Measurements from ENCODE around the gene ANKRD28. TPM values are rescaled to one million over a fixed set of nuclear protein-coding genes. Genes with fewer than 3 reads are reported as not detected.

ANKRD28 gene
- total RNA-seq, 1 experiment from 2014 or later: 89.3 TPM

- DNase-seq (ENCODE audit: low read depth, low spot score) (no peak), ATAC-seq (peak; percentile 76; the same call in 1 of the 2 replicates)
- ChIA-PET POLR2A (no interaction called here), CTCF (no interaction called here)
- TF ChIP-seq TCF7L2 (IDR thresholded peaks at IDR 0.05; ENCODE audit: low read depth, low read length) (no peak), SIN3A (IDR thresholded peaks at IDR 0.05; ENCODE audit: borderline replicate concordance, insufficient read depth, low read depth, low read length) (no peak), CTCF (IDR thresholded peaks at IDR 0.05) (no peak), POLR2AphosphoS5 (IDR thresholded peaks at IDR 0.05; ENCODE audit: low read depth, low read length) (no peak), REST (IDR thresholded peaks at IDR 0.05; ENCODE audit: insufficient read depth in 1 of 2, low read depth in 2 of 2, low read length in 1 of 2) (no peak)
- H3K4me3 ChIP-seq (ENCODE audit: low read depth in 2 of 2, low read length in 2 of 2): no peak overlapping the region
- no peak overlapping the region; the same call in 1 of the 2 replicates for H3K27ac ChIP-seq (ENCODE audit: low read length)
- in situ Hi-C loops (cut with HindIII; ENCODE audit: low pct_unique_long_range_greater_than_20kb, low sequenced_read_pairs): no loop called here
- H3K27me3 ChIP-seq (ENCODE audit: control insufficient read depth, insufficient read depth, low read length): no peaks in the 10 kb centered on the region
- H3K4me1 ChIP-seq (ENCODE audit: control insufficient read depth, insufficient read depth, low read length): peaks cover 20% of the 10 kb centered on the region
- intact Hi-C loops (cut with micrococcal nuclease; ENCODE audit: unreplicated experiment): no loop called here
- no TSS peak for BruUV-seq (replicated peaks)
- no peaks in the 10 kb centered on the region for H3K36me3 ChIP-seq (ENCODE audit: control insufficient read depth, insufficient read depth, low read length)
- H3K9me3 ChIP-seq (ENCODE audit: control insufficient read depth, insufficient read depth, low read depth, low read length): no peaks in the 10 kb centered on the region
Observed at GRCh38 chr3:15831927-15832326, 34.1 kb upstream of the ANKRD28 start.

GRCh38 chr3:15825016-15825415 lies 27.2 kb upstream of the ANKRD28 start:
- POLR2A ChIA-PET: no interaction called here
- in situ Hi-C loops (cut with HindIII; ENCODE audit: low pct_unique_long_range_greater_than_20kb, low sequenced_read_pairs) (no loop called here), intact Hi-C loops (cut with micrococcal nuclease; ENCODE audit: unreplicated experiment) (no loop called here)
- ATAC-seq (no peak), DNase-seq (ENCODE audit: low read depth, low spot score) (no peak)
- Histone ChIP-seq H3K27me3 (ENCODE audit: control insufficient read depth, insufficient read depth, low read length) (no peaks in the 10 kb centered on the region), H3K9me3 (ENCODE audit: control insufficient read depth, insufficient read depth, low read depth, low read length) (no peaks in the 10 kb centered on the region), H3K27ac (ENCODE audit: low read length) (no peak overlapping the region), H3K36me3 (ENCODE audit: control insufficient read depth, insufficient read depth, low read length) (no peaks in the 10 kb centered on the region), H3K4me3 (ENCODE audit: low read depth in 2 of 2, low read length in 2 of 2) (no peak overlapping the region), H3K4me1 (ENCODE audit: control insufficient read depth, insufficient read depth, low read length) (peaks cover 4% of the 10 kb centered on the region; the same call in 1 of the 2 replicates)
- CTCF ChIA-PET: no interaction called here
- no TSS peak for BruUV-seq (replicated peaks)
- TF ChIP-seq SIN3A (IDR thresholded peaks at IDR 0.05; ENCODE audit: borderline replicate concordance, insufficient read depth, low read depth, low read length) (no peak), REST (IDR thresholded peaks at IDR 0.05; ENCODE audit: insufficient read depth in 1 of 2, low read depth in 2 of 2, low read length in 1 of 2) (no peak), POLR2AphosphoS5 (IDR thresholded peaks at IDR 0.05; ENCODE audit: low read depth, low read length) (no peak), TCF7L2 (IDR thresholded peaks at IDR 0.05; ENCODE audit: low read depth, low read length) (no peak), CTCF (IDR thresholded peaks at IDR 0.05) (no peak)
